ENCODE measurements around the gene ANAPC10.
"Not testable (repeated sequence)": the region's sequence is repeated elsewhere in the genome, so short reads cannot be mapped to it uniquely, and the experiment has no call there.

ANAPC10 gene

GRCh38 chr4:145000656-145001055, 97.3 kb downstream of the ANAPC10 start:
- DNase-seq: not testable (repeated sequence)

GRCh38 chr4:144989306-144989705, 108.7 kb downstream of the ANAPC10 start:
- DNase-seq: no peak

GRCh38 chr4:144985531-144985930, 112.5 kb downstream of the ANAPC10 start:
- no peak for DNase-seq

GRCh38 chr4:144985014-144985413, 113.0 kb downstream of the ANAPC10 start:
- DNase-seq: no peak

GRCh38 chr4:144984241-144984640, 113.8 kb downstream of the ANAPC10 start:
- DNase-seq: no peak

- no peak for DNase-seq
Measured at GRCh38 chr4:144975718-144976117, 122.3 kb downstream of the ANAPC10 start.

- no peak for DNase-seq
Measured at GRCh38 chr4:144970597-144970996, 127.4 kb downstream of the ANAPC10 start.

- no peak for DNase-seq
Measured at GRCh38 chr4:144969821-144970220, 128.2 kb downstream of the ANAPC10 start.

- no peak for DNase-seq
Measured at GRCh38 chr4:144968606-144969005, 129.4 kb downstream of the ANAPC10 start.

GRCh38 chr4:144967161-144967560, 130.8 kb downstream of the ANAPC10 start:
- DNase-seq: no peak

- DNase-seq: no peak
Measured at GRCh38 chr4:144962300-144962699, 135.7 kb downstream of the ANAPC10 start.

GRCh38 chr4:144955104-144955503, 142.9 kb downstream of the ANAPC10 start:
- no peak for DNase-seq

- DNase-seq: no peak
Measured at GRCh38 chr4:144954230-144954629, 143.8 kb downstream of the ANAPC10 start.

GRCh38 chr4:144948421-144948820, 149.6 kb downstream of the ANAPC10 start:
- DNase-seq: no peak

- no peak for DNase-seq
Measured at GRCh38 chr4:144948009-144948408, 150.0 kb downstream of the ANAPC10 start.

All from inflammatory macrophage (primary cell).